ENCODE measurements around the gene SHBG. TPM values are rescaled to one million over a fixed set of nuclear protein-coding genes. Genes with fewer than 3 reads are reported as not detected.
"Not testable (repeated sequence)": the region's sequence is repeated elsewhere in the genome, so short reads cannot be mapped to it uniquely, and the experiment has no call there.

SHBG gene
- polyA plus RNA-seq, 3 donors, result 0.32 to 0.67 (median 0.45) TPM

- 69 to 91% (median 76%) methylated on average over 2 of the region's 2 CpGs for WGBS, 3 donors
- no peak overlapping the region for H3K27ac ChIP-seq (ENCODE audit: low read depth, low read length)
Measured at GRCh38 chr17:7633093-7633492, 3.2 kb downstream of the SHBG start.

GRCh38 chr17:7634384-7634783 lies 4.4 kb downstream of the SHBG start:
- H3K27ac ChIP-seq (ENCODE audit: low read depth, low read length), result no peak overlapping the region
- 25 to 44% (median 32%) methylated on average over 5 of the region's 5 CpGs for WGBS, 3 donors

- WGBS, 3 donors, result 59 to 82% (median 76%) methylated on average over 5 of the region's 5 CpGs
- H3K27ac ChIP-seq (ENCODE audit: low read depth, low read length), result no peak overlapping the region
Measured at GRCh38 chr17:7636163-7636562, 6.2 kb downstream of the SHBG start.

GRCh38 chr17:7640783-7641182 lies 10.8 kb downstream of the SHBG start:
- WGBS, 3 donors, result 90 to 96% (median 95%) methylated on average over 25 to 26 of the region's 26 CpGs

GRCh38 chr17:7641635-7642034 lies 11.7 kb downstream of the SHBG start:
- not testable (repeated sequence) for H3K27ac ChIP-seq (ENCODE audit: low read depth, low read length)
- WGBS, 3 donors, result 55 to 69% (median 58%) methylated on average over 7 of the region's 7 CpGs

More at GRCh38 chr17:7640783-7641182, 10.8 kb downstream of the SHBG start:
- H3K27ac ChIP-seq (ENCODE audit: low read depth, low read length), result no peak overlapping the region

- 82 to 91% (median 82%) methylated on average over 4 of the region's 4 CpGs for WGBS, 3 donors
- H3K27ac ChIP-seq (ENCODE audit: low read depth, low read length), result no peak overlapping the region
Measured at GRCh38 chr17:7644775-7645174, 14.8 kb downstream of the SHBG start.

- WGBS, 3 donors, result 64 to 76% (median 72%) methylated on average over 9 of the region's 9 CpGs
- H3K27ac ChIP-seq (ENCODE audit: low read depth, low read length), result no peak overlapping the region
Measured at GRCh38 chr17:7646457-7646856, 16.5 kb downstream of the SHBG start.

GRCh38 chr17:7647018-7647417 lies 17.1 kb downstream of the SHBG start:
- no peak overlapping the region for H3K27ac ChIP-seq (ENCODE audit: low read depth, low read length)
- WGBS, 3 donors, result 54 to 70% (median 60%) methylated on average over 4 of the region's 4 CpGs

GRCh38 chr17:7650509-7651096 lies 20.7 kb downstream of the SHBG start, which contains the start of gene ATP1B2:
ATP1B2 (plus strand) TSS chr17:7650926; CDS start chr17:7651519, 593 bp downstream.
- 1 to 2% (median 1%) methylated on average over 22 to 34 of the region's 34 CpGs for WGBS, 3 donors
- no peak within 1 kb of the TSS for H3K27ac ChIP-seq (ENCODE audit: low read depth, low read length)

GRCh38 chr17:7651097-7651664 lies 21.2 kb downstream of the SHBG start:
- H3K27ac ChIP-seq (ENCODE audit: low read depth, low read length), result no peak overlapping the region
- 0 to 2% (median 1%) methylated on average over 29 to 45 of the region's 45 CpGs for WGBS, 3 donors

GRCh38 chr17:7651665-7652387 lies 21.9 kb downstream of the SHBG start:
- 5 to 11% (median 8%) methylated on average over 35 to 54 of the region's 54 CpGs for WGBS, 3 donors
- no peak overlapping the region for H3K27ac ChIP-seq (ENCODE audit: low read depth, low read length)

GRCh38 chr17:7652388-7653356 lies 22.7 kb downstream of the SHBG start:
- WGBS, 3 donors, result 57 to 75% (median 67%) methylated on average over 12 of the region's 12 CpGs

GRCh38 chr17:7654832-7655540 lies 25.1 kb downstream of the SHBG start:
- 74 to 83% (median 81%) methylated on average over 16 of the region's 16 CpGs for WGBS, 3 donors
- no peak overlapping the region for H3K27ac ChIP-seq (ENCODE audit: low read depth, low read length)

More at GRCh38 chr17:7652388-7653356, 22.7 kb downstream of the SHBG start:
- H3K27ac ChIP-seq (ENCODE audit: low read depth, low read length), result no peak overlapping the region

- no peak overlapping the region for H3K27ac ChIP-seq (ENCODE audit: low read depth, low read length)
- WGBS, 3 donors, result 89 to 90% (median 90%) methylated on average over 17 of the region's 17 CpGs
Measured at GRCh38 chr17:7655541-7655840, 25.6 kb downstream of the SHBG start.

- H3K27ac ChIP-seq (ENCODE audit: low read depth, low read length), result no peak overlapping the region
- WGBS, 3 donors, result 35 to 61% (median 59%) methylated on average over 9 to 10 of the region's 10 CpGs
Measured at GRCh38 chr17:7656958-7657609, 27.1 kb downstream of the SHBG start.

- H3K27ac ChIP-seq (ENCODE audit: low read depth, low read length), result no peak overlapping the region
- 65 to 78% (median 75%) methylated on average over 10 of the region's 10 CpGs for WGBS, 3 donors
Measured at GRCh38 chr17:7667656-7668406, 37.9 kb downstream of the SHBG start.

GRCh38 chr17:7668482-7668881 lies 38.5 kb downstream of the SHBG start:
- no peak overlapping the region for H3K27ac ChIP-seq (ENCODE audit: low read depth, low read length)
- 94 to 96% (median 94%) methylated on average over 7 of the region's 7 CpGs for WGBS, 3 donors

All from adipose tissue (tissue), 3 donors.